Measurements from ENCODE around the gene DYDC1. TPM values are rescaled to one million over a fixed set of nuclear protein-coding genes. Genes with fewer than 3 reads are reported as not detected.
A peak's percentile ranks its signal among the peaks of the same experiment; 100 is the strongest.

DYDC1 gene
- total and polyA plus RNA-seq, 2 donors (not counting 3 experiments of a cell fraction or from before 2014, with no cell fraction given) = not detected

GRCh38 chr10:80324086-80324485 lies 32.5 kb downstream of the DYDC1 start:
- Histone ChIP-seq H3K36me3 (ENCODE audit: control insufficient read depth in 2 of 2, extremely low read depth in 1 of 2, insufficient read depth in 2 of 2, low read length in 2 of 2) (no peaks in the 10 kb centered on the region), H3K4me1 (ENCODE audit: control insufficient read depth, extremely low read depth, insufficient read depth, low read length) (no peaks in the 10 kb centered on the region), H3K79me2 (ENCODE audit: control insufficient read depth, insufficient read depth, low read length) (no peaks in the 10 kb centered on the region), H3K9ac (replicated peaks; ENCODE audit: extremely low read depth, insufficient read depth, low read length) (no peak overlapping the region), H3K9me3 (replicated peaks; ENCODE audit: control insufficient read depth, insufficient read depth, low read length) (no peaks in the 10 kb centered on the region), H2AFZ (ENCODE audit: low read depth, low read length) (no peak overlapping the region), H3K4me2 (ENCODE audit: insufficient read depth, low read length) (no peak overlapping the region), H3K27me3 (ENCODE audit: control insufficient read depth in 2 of 2, insufficient read depth in 2 of 2, low read length in 2 of 2) (peaks cover 5 to 7% of the 10 kb centered on the region in 2 experiments), H3K4me3 (replicated peaks in 1 of 3; ENCODE audit: insufficient read depth in 1 of 3, low read depth in 1 of 3, low read length in 3 of 3) (no peak overlapping the region), H3K27ac (ENCODE audit: insufficient read depth, low read depth, low read length) (no peak overlapping the region), H4K20me1 (replicated peaks; ENCODE audit: control insufficient read depth, extremely low read depth, insufficient read depth, low read length) (no peaks in the 10 kb centered on the region), H3K9me1 (replicated peaks; ENCODE audit: control insufficient read depth, extremely low read depth, insufficient read depth, low read length) (no peaks in the 10 kb centered on the region)
- BruUV-seq (replicated peaks) = no TSS peak
- ChIA-PET CTCF (interaction anchor here (1.4 kb wide), 1 partner anchor 54 kb away, joined by 5 read pairs; no protein-coding TSS in a partner anchor), POLR2A (no interaction called here)
- TF ChIP-seq POLR2A (IDR thresholded peaks at IDR 0.05; ENCODE audit: low read depth, low read length) (no peak), FOS (IDR thresholded peaks at IDR 0.05; ENCODE audit: borderline replicate concordance, insufficient read depth, low read length) (peak; percentile 39)
- peak; percentile 12 for DNase-seq (ENCODE audit: low read depth, low spot score)
- intact Hi-C loops (cut with micrococcal nuclease) (no loop called here), dilution Hi-C loops (cut with MboI; ENCODE audit: extremely low pct_ligation_motif_present, low sequenced_read_pairs) (no loop called here)
- FAIRE-seq = no peak

- intact Hi-C loops (cut with micrococcal nuclease) = no loop called here
- CTCF ChIA-PET = interaction anchor here (1.4 kb wide), 1 partner anchor 55 kb away, joined by 5 read pairs; no protein-coding TSS in a partner anchor
- FAIRE-seq = no peak
These were observed 33.2 kb downstream of the DYDC1 start for GRCh38 chr10:80323311-80323710.

More at GRCh38 chr10:80323311-80323710, 33.2 kb downstream of the DYDC1 start:
- peaks cover 5 to 7% of the 10 kb centered on the region in 2 experiments for H3K27me3 ChIP-seq (ENCODE audit: control insufficient read depth in 2 of 2, insufficient read depth in 2 of 2, low read length in 2 of 2)
- H3K4me3 ChIP-seq (replicated peaks in 1 of 3; ENCODE audit: insufficient read depth in 1 of 3, low read depth in 1 of 3, low read length in 3 of 3) = no peak overlapping the region
- H3K27ac ChIP-seq (ENCODE audit: insufficient read depth, low read depth, low read length) = no peak overlapping the region
- no peaks in the 10 kb centered on the region for H3K36me3 ChIP-seq (ENCODE audit: control insufficient read depth in 2 of 2, extremely low read depth in 1 of 2, insufficient read depth in 2 of 2, low read length in 2 of 2)
- H4K20me1 ChIP-seq (replicated peaks; ENCODE audit: control insufficient read depth, extremely low read depth, insufficient read depth, low read length) = no peaks in the 10 kb centered on the region
- H2AFZ ChIP-seq (ENCODE audit: low read depth, low read length) = no peak overlapping the region
- no peaks in the 10 kb centered on the region for H3K9me1 ChIP-seq (replicated peaks; ENCODE audit: control insufficient read depth, extremely low read depth, insufficient read depth, low read length)
- no peaks in the 10 kb centered on the region for H3K79me2 ChIP-seq (ENCODE audit: control insufficient read depth, insufficient read depth, low read length)
- DNase-seq (ENCODE audit: low read depth, low spot score) = no peak
- no peaks in the 10 kb centered on the region for H3K4me1 ChIP-seq (ENCODE audit: control insufficient read depth, extremely low read depth, insufficient read depth, low read length)
- TF ChIP-seq CTCF (IDR thresholded peaks at IDR 0.05; ENCODE audit: extremely low read depth in 1 of 2, insufficient read depth in 1 of 2, low read depth in 1 of 2, low read length in 2 of 2) = no peak
- TF ChIP-seq POLR2AphosphoS5 (IDR thresholded peaks at IDR 0.05; ENCODE audit: insufficient read depth, low read depth, low read length) = no peak
- TF ChIP-seq POLR2A (IDR thresholded peaks at IDR 0.05; ENCODE audit: low read depth, low read length) = no peak
- TF ChIP-seq GATA2 (IDR thresholded peaks at IDR 0.05; ENCODE audit: insufficient read depth, insufficient read length, low read depth, low read length) = no peak
- no peak for TF ChIP-seq FOS (IDR thresholded peaks at IDR 0.05; ENCODE audit: borderline replicate concordance, insufficient read depth, low read length)
- TF ChIP-seq, protein P1, sequence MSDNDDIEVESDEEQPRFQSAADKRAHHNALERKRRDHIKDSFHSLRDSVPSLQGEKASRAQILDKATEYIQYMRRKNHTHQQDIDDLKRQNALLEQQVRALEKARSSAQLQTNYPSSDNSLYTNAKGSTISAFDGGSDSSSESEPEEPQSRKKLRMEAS (IDR thresholded peaks at IDR 0.05; ENCODE audit: insufficient read depth, insufficient read length) = no peak
- no peak for TF ChIP-seq MYC (IDR thresholded peaks at IDR 0.05; ENCODE audit: low read depth, low read length)
- no peak for TF ChIP-seq JUN (IDR thresholded peaks at IDR 0.05; ENCODE audit: borderline replicate concordance, insufficient read depth, insufficient read length, low read depth)
- TF ChIP-seq EZH2 (IDR thresholded peaks at IDR 0.05; ENCODE audit: borderline replicate concordance, low read depth, low read length, severe bottlenecking) = no peak
- POLR2A ChIA-PET = no interaction called here
- H3K9ac ChIP-seq (replicated peaks; ENCODE audit: extremely low read depth, insufficient read depth, low read length) = no peak overlapping the region
- BruUV-seq (replicated peaks) = no TSS peak
- no peaks in the 10 kb centered on the region for H3K9me3 ChIP-seq (replicated peaks; ENCODE audit: control insufficient read depth, insufficient read depth, low read length)
- H3K4me2 ChIP-seq (ENCODE audit: insufficient read depth, low read length) = no peak overlapping the region
- dilution Hi-C loops (cut with MboI; ENCODE audit: extremely low pct_ligation_motif_present, low sequenced_read_pairs) = no loop called here

Data from endothelial cell of umbilical vein (primary cell).